LHCN-M2 (cell line): ENCODE results near the gene GNB1L. TPM values are rescaled to one million over a fixed set of nuclear protein-coding genes. Genes with fewer than 3 reads are reported as not detected.

ENCODE experiments used
- DNase-seq: peaks from one replicate; pipeline ENCODE4 v3.0.0-alpha.2; 2012; ENCODE audit warnings: low read depth
- total RNA-seq: library from RNA; depleted of rRNA; stranded (reverse); fragments of >200 nt; gene quantifications from 2 replicates; pipeline ENCODE4 v1.2.3, GENCODE V29; 2014

GNB1L gene
- total RNA-seq, 1 experiment from 2014 or later, result 11.3 TPM

- DNase-seq, result no peak
These were observed 10.6 kb upstream of the GNB1L start for GRCh38 chr22:19865141-19865829.

GRCh38 chr22:19864538-19865106, 9.9 kb upstream of the GNB1L start:
- DNase-seq, result no peak

- DNase-seq, result no peak
These were observed 8.9 kb upstream of the GNB1L start for GRCh38 chr22:19863571-19863970.

DNA sequence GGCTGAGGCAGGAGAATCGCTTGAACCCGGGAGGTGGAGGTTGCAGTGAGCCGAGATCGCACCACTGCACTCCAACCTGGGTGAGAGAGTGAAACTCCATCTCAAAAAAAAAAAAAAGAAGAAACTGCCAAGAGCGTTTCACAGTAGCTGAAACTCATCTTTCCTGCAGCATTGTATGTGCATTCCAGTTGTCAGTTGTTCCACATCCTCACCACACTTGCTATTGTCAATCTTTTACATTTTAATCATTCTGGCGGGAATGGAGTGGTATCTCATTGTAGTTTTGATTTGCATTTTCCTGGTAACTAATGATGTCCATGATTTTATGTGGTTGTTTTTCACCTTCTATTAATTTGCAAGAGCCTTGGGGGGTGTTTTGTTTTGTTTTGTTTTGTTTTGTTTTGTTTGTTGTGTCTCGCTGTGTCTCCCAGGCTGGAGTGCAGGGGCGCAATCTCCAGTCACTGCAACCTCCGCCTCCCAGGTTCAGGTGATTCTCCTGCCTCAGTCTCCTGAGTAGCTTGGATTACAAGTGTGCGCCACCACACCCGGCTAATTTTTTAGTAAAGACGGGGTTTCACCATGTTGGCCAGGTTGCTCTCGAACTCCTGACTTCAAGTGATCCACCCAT, 8.1 kb upstream of the GNB1L start:
- DNase-seq, result peak; percentile 81

DNA sequence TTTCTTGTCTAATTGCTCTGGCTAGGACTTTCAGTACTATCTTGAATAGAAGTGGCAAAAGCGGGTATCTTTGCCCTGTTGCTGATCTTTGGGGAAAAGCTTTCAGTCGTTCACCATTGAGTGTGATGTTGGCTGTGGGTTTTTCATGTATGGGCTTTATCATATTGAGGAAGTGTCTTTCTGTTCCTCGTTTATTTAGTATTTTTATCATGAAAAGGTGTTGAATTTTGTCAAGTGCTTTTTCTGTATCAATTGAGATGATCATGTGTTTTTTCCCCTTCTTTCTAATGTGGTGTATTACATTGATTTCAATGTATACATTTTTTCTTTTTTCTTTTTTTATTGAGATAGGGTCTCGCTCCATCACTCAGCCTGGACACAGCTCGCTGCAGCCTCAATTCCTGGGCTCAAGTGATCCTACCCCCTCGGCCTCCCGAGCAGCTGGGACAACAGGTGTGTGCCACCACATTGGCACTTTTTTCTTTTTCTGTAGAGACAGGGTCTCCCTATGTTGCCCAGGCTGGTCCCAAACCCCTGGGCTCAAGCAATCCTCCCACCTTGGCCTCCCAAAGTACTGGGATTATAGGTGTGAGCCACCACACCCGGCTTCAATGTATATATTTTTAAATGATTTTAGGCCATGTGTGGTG, 5.3 kb upstream of the GNB1L start:
- no peak for DNase-seq

DNA sequence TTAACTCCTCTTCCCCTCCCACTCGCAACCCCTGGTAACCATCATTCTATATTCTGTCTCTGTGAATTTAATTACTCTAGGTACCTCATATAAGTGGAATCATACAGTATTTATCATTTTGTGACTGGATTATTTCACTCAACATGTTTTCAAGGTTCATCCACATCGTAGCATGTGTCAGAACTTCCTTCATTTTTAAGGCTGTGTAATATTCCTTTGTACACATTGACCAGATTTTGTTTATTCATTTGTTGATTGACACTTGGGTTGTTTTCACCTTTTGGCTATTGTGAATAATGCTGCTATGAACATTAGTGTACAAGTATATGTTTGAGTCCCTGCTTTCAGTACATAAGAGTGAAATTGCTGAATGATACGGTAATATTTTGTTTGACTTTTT, 2.7 kb upstream of the GNB1L start:
- DNase-seq, result no peak

GRCh38 chr22:19855504-19856409, 1.1 kb upstream of the GNB1L start:
- DNase-seq, result peak; percentile 64

DNA sequence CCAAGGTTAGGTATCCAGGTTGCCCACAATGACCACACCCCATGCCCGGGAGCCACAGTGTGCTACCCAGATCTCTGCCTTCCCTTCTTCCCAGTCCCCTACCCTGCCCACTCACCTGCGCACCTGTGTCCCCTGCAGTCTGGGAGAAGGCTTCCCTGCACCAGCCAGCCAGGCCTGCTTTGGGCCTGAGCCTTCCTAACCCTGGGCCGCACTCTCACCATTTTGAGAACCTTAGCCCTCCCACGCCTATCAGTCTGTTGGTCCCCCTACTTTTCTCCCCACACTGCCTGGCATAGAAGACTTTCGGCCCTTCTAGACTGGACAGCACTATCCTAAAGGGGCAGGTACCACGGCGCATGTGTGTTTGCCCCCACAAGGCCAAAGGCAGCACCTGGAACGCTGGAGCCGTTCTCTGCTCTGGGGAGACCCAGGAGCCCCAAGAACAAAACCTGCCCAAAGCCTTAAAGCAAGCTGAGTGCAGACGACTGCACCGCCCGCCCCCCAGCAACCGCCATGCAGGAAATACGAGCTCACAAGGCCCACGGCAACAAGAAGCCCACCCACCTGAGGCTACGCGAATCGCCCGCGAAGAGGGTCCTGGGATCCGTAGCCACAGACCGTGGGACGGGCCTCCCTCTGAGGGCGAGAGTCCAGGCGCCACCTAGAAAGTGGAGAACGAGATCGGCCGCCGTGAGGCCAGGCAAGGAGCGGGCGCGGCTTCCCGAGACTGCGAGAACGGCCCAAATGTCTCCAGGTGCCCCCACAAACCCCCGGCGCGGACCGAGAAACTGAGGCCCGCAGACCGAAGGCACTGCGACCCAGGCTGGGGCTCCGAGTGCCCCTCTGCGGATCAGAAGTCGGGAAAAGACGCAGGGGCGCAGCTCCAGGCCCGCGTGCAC, 546 bp downstream of the GNB1L start:
- no peak for DNase-seq

- DNase-seq, result no peak
These were observed 1.4 kb downstream of the GNB1L start for GRCh38 chr22:19853058-19853878.

DNA sequence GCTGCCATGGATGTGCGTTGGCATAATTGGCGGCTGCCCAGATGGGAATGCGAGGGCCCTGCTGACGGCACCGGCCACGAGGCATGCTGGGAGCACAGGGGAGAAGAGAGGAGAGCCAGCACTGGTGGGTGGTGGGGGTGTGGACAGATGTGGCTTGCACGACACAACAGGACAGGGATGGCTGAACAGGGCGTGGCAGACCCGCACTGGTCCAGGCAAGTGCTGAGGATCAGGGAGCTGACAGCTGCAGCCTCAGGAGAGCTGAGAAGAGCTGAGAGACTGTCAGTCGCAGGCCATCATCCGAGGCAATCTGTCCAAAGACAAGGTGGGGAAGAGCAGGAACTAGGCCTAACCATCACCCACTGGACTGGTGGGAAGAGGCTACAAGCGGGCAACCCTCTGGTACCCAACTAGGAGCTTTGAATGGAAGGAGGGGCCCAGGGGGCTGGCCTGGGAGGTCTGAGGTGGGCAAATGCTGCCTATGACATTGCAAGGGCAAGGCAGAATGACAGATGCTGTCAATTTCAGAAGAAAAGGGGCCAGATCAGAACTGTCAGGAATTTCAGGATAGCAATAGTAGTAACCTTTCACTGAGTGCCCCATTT, 2.4 kb downstream of the GNB1L start:
- DNase-seq, result peak; percentile 21

DNA sequence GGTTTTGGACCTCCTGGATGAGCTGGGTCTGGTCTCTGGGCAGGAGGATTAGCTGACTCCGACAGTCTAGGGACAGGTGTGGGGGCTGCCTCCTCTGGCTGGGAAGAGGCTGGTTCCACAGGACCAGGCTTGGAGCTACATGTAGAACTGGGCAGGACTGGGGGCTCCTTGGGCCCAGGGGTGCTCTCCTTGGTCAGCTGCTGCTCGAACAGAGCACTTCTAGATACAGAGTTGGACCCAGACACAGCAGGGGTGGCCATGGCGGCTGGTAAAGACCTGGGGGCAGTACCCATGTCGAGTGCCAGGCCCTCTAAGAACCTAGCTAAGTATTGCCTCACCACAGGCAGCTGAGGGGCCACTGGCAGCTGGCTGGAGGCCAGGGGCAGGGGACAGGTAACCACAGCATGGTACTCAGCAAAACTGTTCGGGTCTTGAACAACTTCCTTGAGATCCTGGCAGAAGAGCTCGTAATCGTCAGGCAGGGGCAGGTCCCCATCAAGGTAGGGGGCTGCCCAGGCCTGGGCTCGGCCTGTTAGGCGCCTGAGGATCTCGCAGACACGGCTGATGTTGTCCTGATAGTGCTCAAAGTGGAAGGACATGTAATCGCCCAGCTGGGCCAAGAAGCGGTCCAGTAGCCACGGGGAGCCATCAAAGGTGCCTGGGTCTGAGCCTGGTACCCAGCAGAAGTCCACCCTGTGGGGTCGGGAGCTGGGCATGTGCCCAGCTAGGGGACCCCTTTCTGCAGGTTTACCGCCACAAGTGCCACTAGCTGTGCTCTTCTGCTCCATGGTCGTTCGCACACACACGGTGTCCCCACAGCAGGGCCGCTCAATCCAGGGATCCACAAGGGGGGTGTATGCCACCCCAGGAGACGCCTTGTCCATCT, 3.1 kb downstream of the GNB1L start:
- no peak for DNase-seq

DNA sequence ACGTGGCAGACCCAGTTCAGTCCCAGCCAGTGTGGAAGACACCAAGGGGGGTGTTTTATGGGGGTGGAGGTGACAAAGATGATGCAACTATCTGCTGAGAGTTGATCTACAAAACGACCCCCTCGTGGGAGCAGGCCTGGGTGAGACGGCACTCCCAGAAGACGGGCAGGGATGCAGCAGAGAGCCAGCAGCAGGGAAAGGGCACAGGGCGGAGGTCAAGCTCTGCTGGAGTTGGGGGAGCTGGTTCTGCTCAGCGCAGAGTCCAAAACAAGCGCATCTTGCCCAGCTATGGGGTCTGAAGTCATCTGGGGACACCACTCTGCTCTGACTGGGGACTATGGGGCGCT, 3.9 kb downstream of the GNB1L start:
- DNase-seq, result no peak

DNA sequence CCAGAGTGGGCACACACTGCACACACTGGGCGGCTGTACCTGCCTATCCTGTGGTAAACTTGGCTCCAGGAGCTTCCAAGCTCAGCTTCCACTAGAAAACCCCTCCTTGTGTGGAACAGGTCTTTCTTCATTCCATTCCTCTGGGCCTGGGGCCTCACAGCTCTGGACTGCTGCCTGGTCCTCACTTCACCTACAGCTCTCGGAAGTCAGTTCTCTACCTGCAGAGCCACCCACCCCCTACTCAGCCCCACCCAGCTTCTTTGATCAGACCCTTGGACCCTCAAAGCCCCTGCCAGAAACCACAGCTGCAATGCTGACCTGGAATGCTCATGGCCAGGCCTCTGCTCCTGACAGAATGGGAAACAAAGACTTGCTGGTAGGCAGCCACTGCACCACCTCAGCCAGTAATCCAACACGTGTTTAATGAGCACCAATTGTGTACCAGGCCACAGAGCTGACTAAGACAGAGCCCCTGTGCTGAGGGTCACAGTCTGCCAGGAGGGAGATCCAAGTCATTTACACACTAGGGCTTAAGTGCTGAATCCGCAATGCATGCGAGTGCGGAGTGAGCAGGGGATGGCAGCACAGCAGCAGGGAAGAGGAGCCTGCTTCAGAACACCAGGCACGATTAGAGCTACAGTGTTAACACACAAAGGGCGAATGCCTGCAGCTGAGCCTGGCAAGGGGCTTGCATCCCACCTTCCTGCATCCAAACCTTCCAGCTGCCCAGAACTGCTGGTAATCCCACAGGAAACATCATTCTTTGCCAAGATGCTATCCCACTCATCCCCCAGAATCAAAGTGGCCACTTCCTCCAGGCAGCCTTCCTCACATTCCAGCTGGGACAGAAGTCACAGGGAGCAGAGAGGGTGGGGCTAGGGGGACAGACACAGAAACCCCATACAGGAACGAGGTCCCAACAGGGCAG, 4.6 kb downstream of the GNB1L start:
- no peak for DNase-seq

DNA sequence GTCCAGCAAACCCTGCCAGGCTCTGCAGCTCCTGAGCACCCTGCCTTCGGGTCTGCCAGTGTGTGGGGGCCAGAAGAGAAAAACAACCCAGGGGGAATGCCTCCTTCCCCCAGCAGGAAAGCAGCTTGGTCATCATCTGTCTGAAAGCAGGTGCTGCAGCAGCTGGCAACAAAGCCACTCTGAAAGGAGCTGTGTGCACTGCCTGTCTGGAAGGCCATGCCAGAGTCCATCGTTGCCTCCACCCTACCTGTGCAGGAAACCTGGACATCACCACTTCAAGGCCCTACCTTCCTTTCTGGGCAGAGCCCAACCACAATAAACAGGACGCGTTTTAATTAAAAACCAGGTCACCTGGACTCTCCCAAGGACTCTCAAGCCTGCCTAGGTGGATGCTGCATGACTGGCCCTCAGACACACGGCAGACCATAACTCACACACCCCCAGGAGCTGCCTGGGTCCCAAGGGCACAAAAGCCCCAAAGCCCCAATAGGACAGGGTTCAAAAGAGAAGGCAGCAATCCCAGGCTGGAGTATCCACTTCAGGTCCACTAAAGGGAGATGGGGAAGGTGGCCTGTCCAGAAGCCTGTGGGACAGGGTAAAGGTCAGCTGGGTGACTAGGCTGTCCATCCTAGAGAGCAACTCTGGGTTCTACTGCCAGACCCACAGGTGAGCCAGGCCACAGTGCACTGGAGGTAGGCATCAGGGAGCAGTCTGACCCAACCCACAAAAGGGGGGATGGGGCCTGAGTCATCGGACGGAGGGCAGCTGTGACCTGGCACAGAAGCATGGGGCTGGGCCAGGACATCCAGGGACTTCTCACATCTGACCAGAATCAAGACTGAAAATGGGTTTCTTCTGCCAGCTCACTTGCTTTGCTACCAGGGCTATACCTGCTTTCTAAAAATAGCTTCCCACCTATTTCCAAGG, 6.1 kb downstream of the GNB1L start:
- DNase-seq, result peak; percentile 60

GRCh38 chr22:19847345-19847632, 7.4 kb downstream of the GNB1L start:
- DNase-seq, result no peak

GRCh38 chr22:19846620-19847344, 7.9 kb downstream of the GNB1L start:
- DNase-seq, result no peak
